Measurements from ENCODE around the gene VPS26C. TPM values are rescaled to one million over a fixed set of nuclear protein-coding genes. Genes with fewer than 3 reads are reported as not detected.
"Not testable (repeated sequence)": the region's sequence is repeated elsewhere in the genome, so short reads cannot be mapped to it uniquely, and the experiment has no call there.

VPS26C gene
- total and polyA plus RNA-seq, 2 of the 13 experiments (the other 11 are each of a cell fraction or from before 2014, with no cell fraction given) = 30.3 to 39.7 TPM

DNA sequence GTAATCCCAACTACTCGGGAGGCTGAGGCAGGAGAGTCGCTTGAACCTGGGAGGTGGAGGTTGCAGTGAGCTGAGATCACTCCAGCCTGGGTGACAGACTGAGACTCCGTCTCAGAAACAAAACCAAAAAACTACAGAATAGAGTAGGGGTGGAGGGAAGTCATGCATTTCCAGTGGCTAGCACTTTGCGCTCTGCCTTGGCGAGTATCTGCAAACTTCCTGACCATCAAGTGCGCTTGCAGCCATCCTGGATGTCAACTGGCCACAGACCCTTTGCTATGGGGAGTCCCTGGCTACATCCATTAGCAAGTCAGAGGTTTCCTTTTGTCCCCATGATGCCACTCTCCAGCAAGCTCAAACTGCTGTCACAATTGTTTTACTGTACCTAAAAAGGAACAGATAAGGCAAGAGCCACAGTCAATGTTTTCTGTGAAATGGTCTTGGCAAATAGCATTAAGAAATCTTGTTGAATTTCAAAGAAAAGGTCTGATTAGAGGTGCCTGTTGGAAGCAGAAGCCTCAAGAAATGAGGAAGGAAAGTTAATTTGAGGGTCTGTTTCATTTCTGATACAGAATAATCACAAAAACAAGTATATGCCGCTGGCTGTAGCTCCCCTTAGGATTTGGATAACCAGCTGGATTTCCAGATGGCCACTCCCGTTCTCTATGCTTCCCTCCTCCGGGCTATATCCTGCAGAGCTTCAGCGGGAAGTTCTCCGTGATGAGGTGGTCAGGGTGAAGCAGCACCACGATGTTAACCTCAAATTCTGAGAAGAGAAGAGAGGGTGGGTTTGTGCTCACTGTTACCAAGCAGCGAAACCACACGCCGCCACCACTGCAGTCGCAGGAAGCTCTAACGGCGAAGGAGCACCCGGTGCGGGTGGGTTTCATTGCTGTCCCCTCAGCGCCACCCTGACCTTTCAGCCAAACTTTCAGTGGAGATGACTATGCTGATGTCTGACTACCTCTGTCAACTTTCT lies 42.0 kb downstream of the VPS26C start (continued):
- TF ChIP-seq, protein P1, sequence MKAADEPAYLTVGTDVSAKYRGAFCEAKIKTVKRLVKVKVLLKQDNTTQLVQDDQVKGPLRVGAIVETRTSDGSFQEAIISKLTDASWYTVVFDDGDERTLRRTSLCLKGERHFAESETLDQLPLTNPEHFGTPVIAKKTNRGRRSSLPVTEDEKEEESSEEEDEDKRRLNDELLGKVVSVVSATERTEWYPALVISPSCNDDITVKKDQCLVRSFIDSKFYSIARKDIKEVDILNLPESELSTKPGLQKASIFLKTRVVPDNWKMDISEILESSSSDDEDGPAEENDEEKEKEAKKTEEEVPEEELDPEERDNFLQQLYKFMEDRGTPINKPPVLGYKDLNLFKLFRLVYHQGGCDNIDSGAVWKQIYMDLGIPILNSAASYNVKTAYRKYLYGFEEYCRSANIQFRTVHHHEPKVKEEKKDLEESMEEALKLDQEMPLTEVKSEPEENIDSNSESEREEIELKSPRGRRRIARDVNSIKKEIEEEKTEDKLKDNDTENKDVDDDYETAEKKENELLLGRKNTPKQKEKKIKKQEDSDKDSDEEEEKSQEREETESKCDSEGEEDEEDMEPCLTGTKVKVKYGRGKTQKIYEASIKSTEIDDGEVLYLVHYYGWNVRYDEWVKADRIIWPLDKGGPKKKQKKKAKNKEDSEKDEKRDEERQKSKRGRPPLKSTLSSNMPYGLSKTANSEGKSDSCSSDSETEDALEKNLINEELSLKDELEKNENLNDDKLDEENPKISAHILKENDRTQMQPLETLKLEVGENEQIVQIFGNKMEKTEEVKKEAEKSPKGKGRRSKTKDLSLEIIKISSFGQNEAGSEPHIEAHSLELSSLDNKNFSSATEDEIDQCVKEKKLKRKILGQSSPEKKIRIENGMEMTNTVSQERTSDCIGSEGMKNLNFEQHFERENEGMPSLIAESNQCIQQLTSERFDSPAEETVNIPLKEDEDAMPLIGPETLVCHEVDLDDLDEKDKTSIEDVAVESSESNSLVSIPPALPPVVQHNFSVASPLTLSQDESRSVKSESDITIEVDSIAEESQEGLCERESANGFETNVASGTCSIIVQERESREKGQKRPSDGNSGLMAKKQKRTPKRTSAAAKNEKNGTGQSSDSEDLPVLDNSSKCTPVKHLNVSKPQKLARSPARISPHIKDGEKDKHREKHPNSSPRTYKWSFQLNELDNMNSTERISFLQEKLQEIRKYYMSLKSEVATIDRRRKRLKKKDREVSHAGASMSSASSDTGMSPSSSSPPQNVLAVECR (CRISPR knock-in tag; IDR thresholded peaks at IDR 0.05; ENCODE audit: borderline replicate concordance) = no peak
- no peak for TF ChIP-seq RBFOX2 (IDR thresholded peaks at IDR 0.05; ENCODE audit: low read depth, low read length)

DNA sequence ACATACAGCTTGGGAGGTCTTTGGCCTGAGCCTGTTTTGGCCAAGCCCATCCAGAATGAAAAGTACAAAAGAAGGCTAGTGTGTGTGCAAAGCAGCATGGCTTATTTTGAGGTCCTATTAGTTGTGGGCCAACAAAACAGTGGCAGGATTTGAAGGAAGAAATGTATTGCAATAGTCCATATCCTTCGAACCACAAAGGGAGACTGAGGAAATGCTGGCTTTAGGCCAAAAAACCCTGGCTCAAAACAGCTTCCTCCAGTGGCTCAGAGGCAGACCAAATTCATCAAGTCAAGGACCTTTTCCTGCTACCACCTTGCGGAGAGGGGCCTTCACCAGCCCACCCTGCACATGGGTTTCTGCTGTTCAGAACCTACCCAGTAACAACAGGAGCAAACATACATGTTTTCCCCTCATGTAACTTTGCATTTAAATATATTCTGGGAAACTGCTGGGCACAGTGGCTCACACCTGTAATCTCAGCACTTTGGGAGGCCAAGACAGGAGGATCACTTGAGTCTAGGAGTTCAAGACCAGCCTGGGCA lies 43.3 kb downstream of the VPS26C start:
- POLR2A ChIA-PET = no interaction called here
- H3K36me3 ChIP-seq (replicated peaks in 1 of 2; ENCODE audit: control insufficient read depth in 1 of 2, insufficient read depth in 2 of 2, low read length in 2 of 2) = peaks cover 11 to 46% of the 10 kb centered on the region in 2 experiments; a peak in 4 of 5 replicates
- no peak overlapping the region for H3K4me2 ChIP-seq (ENCODE audit: low read depth, low read length)
- H3K27ac ChIP-seq (ENCODE audit: extremely low read length, insufficient read depth, low read length) = no peak overlapping the region
- ATAC-seq = no peak
- no peak overlapping the region for H2AFZ ChIP-seq (ENCODE audit: low read length)
- BruUV-seq (replicated peaks) = no TSS peak
- no peaks in the 10 kb centered on the region for H3K27me3 ChIP-seq (ENCODE audit: control insufficient read depth in 1 of 2, insufficient read depth in 2 of 2, low read length in 2 of 2)
- in situ Hi-C loops (cut with HindIII; ENCODE audit: extremely low pct_ligation_motif_present, low pct_unique_long_range_greater_than_20kb) = no loop called here
- intact Hi-C loops (cut with micrococcal nuclease; ENCODE audit: unreplicated experiment) = loop anchor here (5.0 kb wide), 1 partner anchor 143 kb away; the partner anchor contains the start of gene DYRK1A
- no peaks in the 10 kb centered on the region for H4K20me1 ChIP-seq (ENCODE audit: insufficient read depth, low read length)
- TF ChIP-seq RBM22 (optimal IDR thresholded peaks at IDR 0.05; ENCODE audit: low read length) = peak; percentile 48
- TF ChIP-seq, protein P2, sequence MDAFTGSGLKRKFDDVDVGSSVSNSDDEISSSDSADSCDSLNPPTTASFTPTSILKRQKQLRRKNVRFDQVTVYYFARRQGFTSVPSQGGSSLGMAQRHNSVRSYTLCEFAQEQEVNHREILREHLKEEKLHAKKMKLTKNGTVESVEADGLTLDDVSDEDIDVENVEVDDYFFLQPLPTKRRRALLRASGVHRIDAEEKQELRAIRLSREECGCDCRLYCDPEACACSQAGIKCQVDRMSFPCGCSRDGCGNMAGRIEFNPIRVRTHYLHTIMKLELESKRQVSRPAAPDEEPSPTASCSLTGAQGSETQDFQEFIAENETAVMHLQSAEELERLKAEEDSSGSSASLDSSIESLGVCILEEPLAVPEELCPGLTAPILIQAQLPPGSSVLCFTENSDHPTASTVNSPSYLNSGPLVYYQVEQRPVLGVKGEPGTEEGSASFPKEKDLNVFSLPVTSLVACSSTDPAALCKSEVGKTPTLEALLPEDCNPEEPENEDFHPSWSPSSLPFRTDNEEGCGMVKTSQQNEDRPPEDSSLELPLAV (CRISPR knock-in tag; conservative IDR thresholded peaks at IDR 0.05; ENCODE audit: low read depth) = no peak
- TF ChIP-seq ZNF7 (CRISPR knock-in tag; IDR thresholded peaks at IDR 0.05) = 0 out of 2 replicates have a peak, but pooled peaks have one; percentile 11
- TF ChIP-seq, protein P3, sequence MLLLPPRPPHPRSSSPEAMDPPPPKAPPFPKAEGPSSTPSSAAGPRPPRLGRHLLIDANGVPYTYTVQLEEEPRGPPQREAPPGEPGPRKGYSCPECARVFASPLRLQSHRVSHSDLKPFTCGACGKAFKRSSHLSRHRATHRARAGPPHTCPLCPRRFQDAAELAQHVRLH (CRISPR knock-in tag; IDR thresholded peaks at IDR 0.05; ENCODE audit: borderline replicate concordance, low read depth) = no peak
- peaks cover 33% of the 10 kb centered on the region for H3K79me2 ChIP-seq (ENCODE audit: insufficient read depth, low read length)
- 94% methylated on average over 2 of the region's 2 CpGs for WGBS (ENCODE audit: low lambda C conversion rate)
- H3K9ac ChIP-seq (ENCODE audit: insufficient read depth, low read depth, low read length) = no peak overlapping the region
- no peak overlapping the region for H3K4me3 ChIP-seq (replicated peaks in 1 of 3; ENCODE audit: insufficient read depth in 1 of 3, low read depth in 2 of 3, low read length in 3 of 3)
- no peak for DNase-seq (ENCODE audit: low spot score)
- CTCF ChIA-PET (ENCODE audit: low intra/inter-chr PET ratio, low total read pairs) = no interaction called here
- FAIRE-seq = no peak
- peaks cover 21% of the 10 kb centered on the region for H3K4me1 ChIP-seq (ENCODE audit: insufficient read depth, low read length)
- H3K9me3 ChIP-seq (ENCODE audit: low read length) = no peaks in the 10 kb centered on the region

DNA sequence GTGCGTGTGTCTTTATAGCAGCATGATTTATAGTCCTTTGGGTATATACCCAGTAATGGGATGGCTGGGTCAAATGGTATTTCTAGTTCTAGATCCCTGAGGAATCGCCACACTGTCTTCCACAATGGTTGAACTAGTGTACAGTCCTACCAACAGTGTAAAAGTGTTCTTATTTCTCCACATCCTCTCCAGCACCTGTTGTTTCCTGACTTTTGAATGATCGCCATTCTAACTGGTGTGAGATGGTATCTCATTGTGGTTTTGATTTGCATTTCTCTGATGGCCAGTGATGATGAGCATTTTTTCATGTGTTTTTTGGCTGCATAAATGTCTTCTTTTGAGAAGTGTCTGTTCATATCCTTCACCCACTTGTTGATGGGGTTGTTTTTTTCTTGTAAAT lies 44.9 kb downstream of the VPS26C start:
- ATAC-seq; H3K27ac ChIP-seq (ENCODE audit: extremely low read length, insufficient read depth, low read length); H2AFZ ChIP-seq (ENCODE audit: low read length); H3K4me2 ChIP-seq (ENCODE audit: low read depth, low read length); POLR2A ChIA-PET; BruUV-seq (replicated peaks); H4K20me1 ChIP-seq (ENCODE audit: insufficient read depth, low read length); H3K27me3 ChIP-seq (ENCODE audit: control insufficient read depth in 1 of 2, insufficient read depth in 2 of 2, low read length in 2 of 2); DNase-seq (ENCODE audit: low spot score); H3K4me3 ChIP-seq (replicated peaks in 1 of 3; ENCODE audit: insufficient read depth in 1 of 3, low read depth in 2 of 3, low read length in 3 of 3); FAIRE-seq; H3K9ac ChIP-seq (ENCODE audit: insufficient read depth, low read depth, low read length); CTCF ChIA-PET (ENCODE audit: low intra/inter-chr PET ratio, low total read pairs); in situ Hi-C loops (cut with HindIII; ENCODE audit: extremely low pct_ligation_motif_present, low pct_unique_long_range_greater_than_20kb); H3K9me3 ChIP-seq (ENCODE audit: low read length): not testable (repeated sequence)
- H3K79me2 ChIP-seq (ENCODE audit: insufficient read depth, low read length) = peaks cover 33% of the 10 kb centered on the region
- 100% methylated on average over 2 of the region's 3 CpGs for WGBS (ENCODE audit: low lambda C conversion rate)
- intact Hi-C loops (cut with micrococcal nuclease; ENCODE audit: unreplicated experiment) = loop anchor here (5.0 kb wide), 1 partner anchor 145 kb away; the partner anchor contains the start of gene DYRK1A
- peaks cover 21% of the 10 kb centered on the region for H3K4me1 ChIP-seq (ENCODE audit: insufficient read depth, low read length)
- peaks cover 6 to 31% of the 10 kb centered on the region in 2 experiments; a peak in 3 of 5 replicates for H3K36me3 ChIP-seq (replicated peaks in 1 of 2; ENCODE audit: control insufficient read depth in 1 of 2, insufficient read depth in 2 of 2, low read length in 2 of 2)

Measured in HepG2 (cell line).